ENCODE data around the gene ZBTB17. TPM values are rescaled to one million over a fixed set of nuclear protein-coding genes. Genes with fewer than 3 reads are reported as not detected.

The ZBTB17 gene
- total RNA-seq, 1 donor from 2014 or later: 24.1 TPM

GRCh38 chr1:16019644-16020277 is 43.9 kb upstream of the ZBTB17 start:
- Histone ChIP-seq H3K4me3 (ENCODE audit: low read depth, low read length) (no peak overlapping the region), H3K36me3 (ENCODE audit: control insufficient read depth, insufficient read depth, low read length) (no peaks in the 10 kb centered on the region), H3K27me3 (ENCODE audit: control insufficient read depth, insufficient read depth, low read length) (peaks cover 35% of the 10 kb centered on the region)
- DNase-seq (ENCODE audit: low read depth): no peak
- no peak for TF ChIP-seq CTCF (IDR thresholded peaks at IDR 0.05; ENCODE audit: insufficient read depth, low read length, poor library complexity, severe bottlenecking)

GRCh38 chr1:16018749-16019643 is 43.1 kb upstream of the ZBTB17 start:
- no peak for TF ChIP-seq CTCF (IDR thresholded peaks at IDR 0.05; ENCODE audit: insufficient read depth, low read length, poor library complexity, severe bottlenecking)

GRCh38 chr1:16018308-16018707 is 42.4 kb upstream of the ZBTB17 start:
- no peak for DNase-seq (ENCODE audit: low read depth)
- Histone ChIP-seq H3K36me3 (ENCODE audit: control insufficient read depth, insufficient read depth, low read length) (no peaks in the 10 kb centered on the region), H3K4me3 (ENCODE audit: low read depth, low read length) (no peak overlapping the region), H3K27me3 (ENCODE audit: control insufficient read depth, insufficient read depth, low read length) (peaks cover 27% of the 10 kb centered on the region)
- no peak for TF ChIP-seq CTCF (IDR thresholded peaks at IDR 0.05; ENCODE audit: insufficient read depth, low read length, poor library complexity, severe bottlenecking)

More at GRCh38 chr1:16018749-16019643, 43.1 kb upstream of the ZBTB17 start:
- DNase-seq (ENCODE audit: low read depth): no peak
- H3K4me3 ChIP-seq (ENCODE audit: low read depth, low read length): no peak overlapping the region
- H3K27me3 ChIP-seq (ENCODE audit: control insufficient read depth, insufficient read depth, low read length): peaks cover 33% of the 10 kb centered on the region
- no peaks in the 10 kb centered on the region for H3K36me3 ChIP-seq (ENCODE audit: control insufficient read depth, insufficient read depth, low read length)

- Histone ChIP-seq H3K4me3 (ENCODE audit: low read depth, low read length) (no peak within 1 kb of the TSS), H3K36me3 (ENCODE audit: control insufficient read depth, insufficient read depth, low read length) (no peaks in the 10 kb centered on the region), H3K27me3 (ENCODE audit: control insufficient read depth, insufficient read depth, low read length) (peaks cover 21% of the 10 kb centered on the region)
- TF ChIP-seq CTCF (IDR thresholded peaks at IDR 0.05; ENCODE audit: insufficient read depth, low read length, poor library complexity, severe bottlenecking): no peak
- no peak for DNase-seq (ENCODE audit: low read depth)
These were observed 41.8 kb upstream of the ZBTB17 start, which contains the start of gene HSPB7 for GRCh38 chr1:16017461-16018303. HSPB7 (minus strand) TSS chr1:16018043; CDS start chr1:16017963, 80 bp downstream.

GRCh38 chr1:16017076-16017460 is 41.2 kb upstream of the ZBTB17 start:
- Histone ChIP-seq H3K27me3 (ENCODE audit: control insufficient read depth, insufficient read depth, low read length) (peaks cover 15% of the 10 kb centered on the region), H3K36me3 (ENCODE audit: control insufficient read depth, insufficient read depth, low read length) (no peaks in the 10 kb centered on the region), H3K4me3 (ENCODE audit: low read depth, low read length) (no peak overlapping the region)
- TF ChIP-seq CTCF (IDR thresholded peaks at IDR 0.05; ENCODE audit: insufficient read depth, low read length, poor library complexity, severe bottlenecking): no peak
- DNase-seq (ENCODE audit: low read depth): no peak

All from kidney epithelial cell (primary cell).